ENCODE measurements around the gene ADAMTS2.

Gene ADAMTS2

DNA sequence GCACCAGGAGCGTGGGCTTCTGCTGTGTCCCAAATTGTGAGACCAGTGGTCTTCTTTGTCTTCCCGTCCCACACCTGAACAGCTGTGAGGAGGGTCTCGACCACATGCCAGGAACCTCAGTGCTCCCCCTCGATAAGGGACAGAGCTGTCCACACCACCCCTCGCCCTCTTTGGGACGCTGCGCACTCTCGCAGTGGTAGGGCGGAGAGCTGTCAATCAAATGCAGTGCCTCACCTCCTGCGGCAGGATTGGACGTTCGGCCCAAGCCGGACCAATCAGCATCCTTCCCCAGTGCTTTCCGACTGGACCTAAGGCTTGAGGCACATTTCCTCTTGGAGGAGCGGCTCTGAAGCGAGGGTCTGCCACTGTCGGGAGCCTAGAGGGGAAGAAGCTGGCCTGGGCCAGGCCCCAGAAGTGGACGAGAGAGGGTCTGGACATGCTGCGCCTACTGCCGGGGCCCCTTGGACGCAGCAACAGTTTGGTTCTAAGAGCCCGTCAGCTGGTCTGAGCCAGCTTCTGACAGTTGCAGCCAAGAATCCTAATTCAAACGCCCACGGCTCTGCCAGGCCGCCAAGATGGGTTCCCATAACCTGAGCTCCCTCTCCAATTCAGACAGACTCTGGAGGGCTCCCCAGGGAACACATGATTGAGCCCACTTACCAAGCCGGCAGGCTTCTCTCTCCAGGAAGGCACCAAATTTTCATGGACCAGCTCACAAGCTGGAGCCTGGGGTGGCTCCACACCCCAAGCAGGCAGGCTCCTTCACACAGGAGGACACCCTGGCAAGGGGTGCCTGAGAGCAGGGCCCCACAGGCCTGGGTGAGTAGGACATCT, 28.1 kb upstream of the ADAMTS2 start:
- in situ Hi-C loops (cut with HindIII; ENCODE audit: low sequenced_read_pairs), result no loop called here

GRCh38 chr5:179371681-179372680, 26.7 kb upstream of the ADAMTS2 start:
- in situ Hi-C loops (cut with HindIII; ENCODE audit: low sequenced_read_pairs), result no loop called here

GRCh38 chr5:179371121-179371510, 25.9 kb upstream of the ADAMTS2 start:
- in situ Hi-C loops (cut with HindIII; ENCODE audit: low sequenced_read_pairs), result no loop called here

DNA sequence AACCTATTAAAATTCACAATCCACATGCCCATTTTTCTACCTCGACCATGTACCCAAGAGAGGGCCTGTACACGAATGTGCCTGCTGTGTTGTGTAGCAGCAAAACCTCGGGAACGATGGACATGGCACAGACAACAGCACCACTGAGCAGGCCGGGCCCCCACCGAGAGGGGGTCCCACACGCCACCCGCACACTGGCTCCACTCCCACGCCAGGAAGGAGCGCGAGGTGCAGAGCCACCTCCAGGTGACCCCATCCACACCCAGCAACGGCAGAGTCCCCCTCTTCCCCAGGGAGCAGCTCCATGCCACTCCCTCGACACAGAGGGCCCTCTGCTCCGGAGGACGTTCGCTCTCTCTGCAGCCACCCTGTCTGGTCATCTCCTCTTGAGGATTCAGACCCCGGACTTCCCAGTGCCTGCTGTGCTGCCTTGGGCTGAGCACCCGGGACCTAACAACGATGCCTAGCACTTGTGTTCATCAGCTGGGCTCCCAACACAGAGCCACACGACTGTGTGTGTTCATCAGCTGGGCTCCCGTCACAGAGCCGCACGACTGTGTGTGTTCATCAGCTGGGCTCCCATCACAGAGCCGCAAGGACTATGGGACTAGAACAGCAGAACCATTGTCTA, 25.3 kb upstream of the ADAMTS2 start:
- in situ Hi-C loops (cut with HindIII; ENCODE audit: low sequenced_read_pairs), result no loop called here

DNA sequence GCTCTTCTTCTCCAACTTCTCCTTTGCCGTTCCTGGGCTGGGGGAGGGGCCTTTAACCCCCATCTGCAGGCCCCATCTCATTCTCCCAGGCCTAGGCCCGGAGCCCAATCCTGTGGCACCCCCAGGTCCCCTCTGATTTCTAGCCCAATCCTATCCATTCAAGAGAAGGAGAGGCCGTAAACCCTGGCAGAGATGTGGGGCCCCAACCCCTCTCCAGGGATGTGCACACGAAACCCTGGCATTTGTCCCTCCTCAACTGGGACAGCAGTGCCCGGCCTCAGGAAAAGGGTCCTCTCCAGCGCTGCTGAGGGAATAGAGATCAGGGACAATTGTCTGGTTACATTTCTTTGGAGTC, 24.2 kb upstream of the ADAMTS2 start:
- in situ Hi-C loops (cut with HindIII; ENCODE audit: low sequenced_read_pairs), result no loop called here

DNA sequence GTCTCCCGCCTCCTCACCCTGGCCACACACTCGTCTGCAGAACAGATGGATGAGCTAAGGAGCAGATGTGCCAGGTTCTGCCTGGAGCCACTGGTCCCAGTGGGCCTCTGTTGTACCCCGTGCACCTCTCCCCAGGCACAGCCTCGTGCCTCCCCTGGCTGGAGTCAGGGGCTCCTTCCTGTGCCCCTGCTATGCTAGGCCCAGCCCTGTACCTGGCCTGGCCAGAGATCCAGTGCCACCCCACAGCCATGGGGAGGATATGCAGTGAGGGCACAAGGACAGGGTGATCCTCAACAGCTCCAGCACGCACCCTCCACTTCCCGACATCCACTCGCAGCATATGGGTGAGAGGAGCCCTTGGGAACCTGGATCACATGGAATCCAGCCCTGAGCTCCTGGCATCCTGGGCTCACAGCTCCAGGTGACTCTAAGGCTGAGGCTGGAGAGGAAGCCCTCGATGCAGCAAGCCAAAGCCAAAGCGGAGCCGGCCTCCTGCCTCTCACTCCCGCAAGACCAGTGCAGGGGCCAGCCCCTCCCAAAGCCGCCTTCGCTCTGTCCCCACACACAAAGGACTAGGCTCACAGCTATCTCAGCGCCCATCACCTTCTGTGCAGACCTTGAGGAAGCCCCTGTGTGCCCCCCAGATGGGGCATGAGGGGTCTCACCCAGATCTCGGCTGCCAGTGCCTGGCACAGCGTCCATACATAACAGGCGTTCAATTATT, 23.7 kb upstream of the ADAMTS2 start:
- in situ Hi-C loops (cut with HindIII; ENCODE audit: low sequenced_read_pairs), result no loop called here

DNA sequence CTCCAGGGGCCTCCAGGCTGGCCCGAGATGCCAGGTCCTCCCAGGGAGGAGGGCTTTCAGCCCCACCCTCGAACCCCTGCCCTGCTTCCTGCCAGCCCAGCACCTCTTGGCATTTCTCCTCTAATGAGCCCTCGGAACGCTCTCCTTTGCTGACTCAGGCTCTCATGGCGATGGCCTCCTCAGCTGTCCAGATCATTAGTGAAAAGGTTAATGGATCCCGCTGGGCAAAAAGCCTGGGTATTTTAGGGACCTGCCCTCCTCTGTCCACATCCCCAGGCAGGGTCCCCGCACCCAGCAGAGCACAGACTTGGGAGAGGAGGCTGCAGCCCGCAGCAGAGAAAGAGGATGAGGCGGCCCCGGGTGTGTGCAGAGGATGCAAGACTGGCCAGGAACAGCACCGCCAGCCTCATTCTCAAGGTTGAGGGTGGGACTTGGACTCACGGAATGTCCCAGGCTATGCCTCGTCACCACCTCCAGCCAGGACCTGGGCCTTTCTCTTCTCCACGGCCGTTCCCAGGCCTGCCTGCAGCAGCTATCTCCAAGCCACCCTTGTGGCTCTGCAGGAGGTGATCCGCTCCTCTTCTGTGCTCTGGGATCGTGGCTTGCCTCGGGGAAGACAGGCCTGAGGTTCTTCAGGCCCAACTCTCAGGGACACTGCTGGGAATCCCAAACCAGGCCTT, 23.0 kb upstream of the ADAMTS2 start:
- in situ Hi-C loops (cut with HindIII; ENCODE audit: low sequenced_read_pairs), result no loop called here

DNA sequence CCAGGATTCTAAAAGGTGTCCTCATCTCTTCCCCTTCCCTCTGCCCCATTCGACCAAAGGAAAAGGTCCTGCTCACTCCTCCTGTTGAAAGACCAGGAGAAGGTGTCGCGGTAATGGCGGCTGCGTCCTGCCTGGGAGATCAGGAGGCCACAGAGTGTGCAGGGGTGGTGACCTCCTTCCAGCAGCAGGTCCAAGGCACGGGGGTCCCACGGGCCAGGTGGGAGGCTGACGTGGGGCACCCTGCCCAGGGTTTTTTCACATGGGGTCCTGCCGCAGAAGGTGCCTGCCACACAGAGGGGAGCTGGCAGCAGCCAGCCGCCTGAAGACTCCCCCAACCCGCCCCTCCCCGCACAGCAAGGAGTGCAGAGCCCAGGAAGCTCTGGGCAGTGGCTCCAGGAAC, 22.2 kb upstream of the ADAMTS2 start:
- in situ Hi-C loops (cut with HindIII; ENCODE audit: low sequenced_read_pairs), result no loop called here

DNA sequence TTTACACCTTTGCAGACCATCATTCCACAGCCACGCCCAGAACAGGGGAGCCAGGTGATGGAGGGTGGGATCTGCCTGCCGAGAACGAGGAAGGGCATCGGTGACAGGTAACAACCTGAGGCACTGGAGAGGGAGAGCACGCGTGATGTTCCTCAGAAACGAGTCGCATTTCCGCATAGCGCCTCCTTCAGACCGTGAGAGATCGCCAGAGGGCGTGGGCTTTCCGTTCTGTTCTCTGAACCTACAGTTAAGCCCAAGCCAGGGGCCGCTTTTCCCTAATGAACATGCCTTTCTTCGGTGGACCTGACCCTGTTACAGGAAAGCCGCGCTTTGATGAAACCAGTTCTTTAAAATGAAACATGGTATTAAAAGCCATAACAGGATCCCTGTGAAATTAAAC, 17.1 kb upstream of the ADAMTS2 start:
- in situ Hi-C loops (cut with HindIII; ENCODE audit: low sequenced_read_pairs), result no loop called here

- in situ Hi-C loops (cut with HindIII; ENCODE audit: low sequenced_read_pairs), result no loop called here
Measured at GRCh38 chr5:179361037-179361603, 15.9 kb upstream of the ADAMTS2 start.

GRCh38 chr5:179357031-179357430, 11.8 kb upstream of the ADAMTS2 start:
- in situ Hi-C loops (cut with HindIII; ENCODE audit: low sequenced_read_pairs), result no loop called here

DNA sequence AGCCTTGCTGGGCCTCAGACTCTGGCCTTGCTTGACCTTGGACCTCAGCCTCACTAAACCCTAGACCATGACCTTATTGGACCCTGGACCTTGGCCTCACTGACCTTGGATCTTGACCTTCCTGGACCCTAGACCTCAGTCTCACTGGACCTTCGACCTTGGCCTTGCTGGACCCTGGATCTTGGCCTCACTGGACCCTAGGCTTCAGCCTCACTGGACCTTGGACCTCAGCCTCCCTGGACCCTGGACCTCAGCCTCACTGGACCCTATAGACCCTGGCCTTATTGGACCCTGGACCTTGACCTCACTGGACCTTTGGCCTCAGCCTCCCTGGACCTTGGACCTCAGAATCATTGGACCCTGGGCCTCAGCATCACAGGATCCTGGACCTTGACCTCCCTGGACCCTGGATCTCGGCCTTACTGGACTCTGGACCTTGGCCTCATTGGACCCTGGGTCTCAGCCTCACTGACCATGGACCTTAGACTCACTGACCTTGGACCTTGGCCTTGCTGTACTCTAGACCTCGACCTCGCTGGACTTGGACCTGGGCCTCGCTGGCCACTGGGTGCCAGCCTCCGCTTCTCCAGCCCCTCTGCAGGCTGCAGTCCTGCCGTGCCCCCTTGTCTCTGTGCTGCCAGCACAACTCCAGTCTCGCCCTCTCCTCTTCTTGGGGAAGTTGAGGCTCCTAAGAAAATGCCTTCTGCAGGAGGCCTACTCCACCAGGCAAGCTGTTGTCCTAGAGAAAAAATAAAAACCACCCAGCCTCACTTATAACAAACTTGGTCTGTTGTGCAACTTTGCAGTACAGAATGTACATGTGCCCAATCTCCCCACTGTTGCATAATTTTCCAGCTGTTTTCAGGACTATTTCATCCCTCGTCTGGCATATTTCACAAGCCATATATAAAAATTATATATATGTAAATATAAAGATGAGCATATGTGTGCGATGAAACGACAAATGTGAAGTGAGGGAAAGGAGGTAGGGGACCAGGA, 11.0 kb upstream of the ADAMTS2 start:
- in situ Hi-C loops (cut with HindIII; ENCODE audit: low sequenced_read_pairs), result no loop called here

DNA sequence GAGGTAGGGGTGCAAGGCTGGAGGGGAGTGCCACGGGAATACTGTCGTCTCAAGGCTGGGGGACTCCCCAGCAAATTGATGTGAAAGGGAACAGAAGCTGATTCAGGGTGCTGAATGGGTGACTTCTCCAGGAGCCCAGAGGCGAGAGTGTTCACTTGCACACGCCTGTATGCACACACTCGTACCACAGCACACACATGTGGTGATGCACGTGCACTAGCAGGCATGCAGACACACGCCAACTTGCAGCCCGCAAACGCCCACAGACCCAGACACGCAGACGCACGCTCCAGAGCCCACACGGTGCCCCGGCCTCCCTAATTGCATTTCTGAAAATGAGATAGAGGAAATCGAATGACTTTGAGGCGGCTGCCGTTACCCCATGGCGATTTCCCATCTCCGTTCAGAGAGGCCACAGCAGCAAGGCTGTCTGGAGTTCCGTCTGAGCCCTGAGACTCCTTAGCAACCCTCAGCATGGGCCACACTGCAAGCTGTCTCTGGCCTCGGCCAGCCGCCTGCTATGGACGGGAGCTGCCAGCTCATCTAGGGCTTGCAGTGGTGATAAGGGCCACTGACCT, 9.1 kb upstream of the ADAMTS2 start:
- in situ Hi-C loops (cut with HindIII; ENCODE audit: low sequenced_read_pairs), result no loop called here

- in situ Hi-C loops (cut with HindIII; ENCODE audit: low sequenced_read_pairs), result no loop called here
Measured at GRCh38 chr5:179348843-179349242, 3.6 kb upstream of the ADAMTS2 start.

- in situ Hi-C loops (cut with HindIII; ENCODE audit: low sequenced_read_pairs), result no loop called here
Measured at GRCh38 chr5:179348011-179348530, 2.8 kb upstream of the ADAMTS2 start.

DNA sequence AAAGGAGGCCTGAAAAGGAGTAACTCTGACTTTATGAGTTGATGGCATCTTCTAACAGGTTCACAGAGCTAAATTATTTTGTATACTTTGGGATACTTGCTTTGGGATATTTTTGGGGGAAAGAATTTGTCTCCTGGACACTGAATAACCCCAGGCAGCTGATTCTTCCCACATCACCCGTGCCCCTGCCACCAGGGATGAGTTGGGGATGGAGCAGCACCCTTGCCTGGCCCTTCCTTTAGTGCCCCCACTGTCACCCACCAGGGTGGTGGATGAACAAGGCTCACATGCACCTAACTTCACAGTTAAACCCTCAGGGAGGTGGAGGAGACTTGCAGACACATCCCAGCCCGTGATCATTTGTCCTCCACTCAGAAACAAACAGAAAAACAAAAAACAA, 2.3 kb upstream of the ADAMTS2 start:
- in situ Hi-C loops (cut with HindIII; ENCODE audit: low sequenced_read_pairs), result no loop called here

DNA sequence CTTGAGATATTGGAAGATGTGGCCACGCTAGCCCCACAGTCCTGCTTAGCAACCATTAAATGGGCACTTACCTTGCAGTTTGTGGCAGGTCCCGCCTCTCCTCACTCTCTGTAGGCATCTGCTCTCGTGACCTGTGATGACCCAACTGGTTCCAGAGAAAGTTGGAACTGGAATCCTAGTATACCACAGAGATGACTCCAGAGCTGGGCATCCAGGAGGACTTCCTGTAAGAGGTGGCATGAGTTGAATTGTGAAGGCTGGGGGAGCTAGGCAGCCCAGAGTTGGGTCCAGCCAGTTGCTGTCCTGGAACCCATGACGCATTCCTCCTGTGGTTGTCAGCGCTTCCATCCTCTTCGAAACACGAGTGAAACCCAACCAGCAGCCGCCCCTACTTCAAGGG, 1.6 kb upstream of the ADAMTS2 start:
- in situ Hi-C loops (cut with HindIII; ENCODE audit: low sequenced_read_pairs), result no loop called here

GRCh38 chr5:179346401-179346800, 1.1 kb upstream of the ADAMTS2 start:
- in situ Hi-C loops (cut with HindIII; ENCODE audit: low sequenced_read_pairs), result no loop called here

Measured in DLD1 (cell line).